Fibroblast of mammary gland (primary cell): ENCODE results near the gene ACYP2.

Experiments
- DNase-seq: peaks from one replicate; pipeline ENCODE4 v3.0.0-alpha.2; 2010; ENCODE audit warnings: low read depth
- H3K4me3 ChIP-seq: 2 replicates; pipeline ENCODE4 v1.5.1; 2011; ENCODE audit warnings: low read depth, mild to moderate bottlenecking, low read length, moderate library complexity; ENCODE audit not compliant: control insufficient read depth
- TF ChIP-seq, protein P1 (sequence below): conservative IDR thresholded peaks from 2 replicates; pipeline ENCODE4 v1.5.1; 2011; ENCODE audit warnings: low read depth, low read length, inconsistent platforms; ENCODE audit not compliant: control insufficient read depth, insufficient read depth

ACYP2 gene

GRCh38 chr2:54341656-54342055 lies 226.2 kb downstream of the ACYP2 start:
- no peak overlapping the region for H3K4me3 ChIP-seq
- peak; percentile 19 for DNase-seq
- TF ChIP-seq, protein P1, sequence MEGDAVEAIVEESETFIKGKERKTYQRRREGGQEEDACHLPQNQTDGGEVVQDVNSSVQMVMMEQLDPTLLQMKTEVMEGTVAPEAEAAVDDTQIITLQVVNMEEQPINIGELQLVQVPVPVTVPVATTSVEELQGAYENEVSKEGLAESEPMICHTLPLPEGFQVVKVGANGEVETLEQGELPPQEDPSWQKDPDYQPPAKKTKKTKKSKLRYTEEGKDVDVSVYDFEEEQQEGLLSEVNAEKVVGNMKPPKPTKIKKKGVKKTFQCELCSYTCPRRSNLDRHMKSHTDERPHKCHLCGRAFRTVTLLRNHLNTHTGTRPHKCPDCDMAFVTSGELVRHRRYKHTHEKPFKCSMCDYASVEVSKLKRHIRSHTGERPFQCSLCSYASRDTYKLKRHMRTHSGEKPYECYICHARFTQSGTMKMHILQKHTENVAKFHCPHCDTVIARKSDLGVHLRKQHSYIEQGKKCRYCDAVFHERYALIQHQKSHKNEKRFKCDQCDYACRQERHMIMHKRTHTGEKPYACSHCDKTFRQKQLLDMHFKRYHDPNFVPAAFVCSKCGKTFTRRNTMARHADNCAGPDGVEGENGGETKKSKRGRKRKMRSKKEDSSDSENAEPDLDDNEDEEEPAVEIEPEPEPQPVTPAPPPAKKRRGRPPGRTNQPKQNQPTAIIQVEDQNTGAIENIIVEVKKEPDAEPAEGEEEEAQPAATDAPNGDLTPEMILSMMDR = peak; percentile 25

- H3K4me3 ChIP-seq = no peak overlapping the region
- TF ChIP-seq, protein P1 = no peak
- DNase-seq = no peak
These were observed 227.2 kb downstream of the ACYP2 start for GRCh38 chr2:54342603-54343002.

DNA sequence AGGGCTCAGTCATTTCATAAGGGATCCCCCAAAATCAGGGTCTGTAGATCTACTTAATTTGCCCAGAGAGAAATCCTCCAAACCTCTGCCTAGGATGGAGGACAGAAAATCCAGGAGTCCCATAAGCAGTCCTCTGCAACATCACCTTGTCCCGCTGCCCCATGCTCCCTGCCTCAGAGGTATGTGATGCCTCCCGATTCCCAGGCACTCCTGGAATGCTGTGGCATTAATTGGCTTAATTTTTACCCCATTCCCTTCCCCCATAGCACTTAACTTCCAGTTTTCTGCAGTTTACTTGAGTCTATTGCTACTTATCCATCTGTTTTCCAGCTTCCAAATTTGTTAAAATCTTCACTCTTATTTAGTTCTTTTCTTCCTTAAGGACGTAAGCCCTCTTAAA lies 232.2 kb downstream of the ACYP2 start:
- TF ChIP-seq, protein P1 = no peak
- no peak overlapping the region for H3K4me3 ChIP-seq
- no peak for DNase-seq

DNA sequence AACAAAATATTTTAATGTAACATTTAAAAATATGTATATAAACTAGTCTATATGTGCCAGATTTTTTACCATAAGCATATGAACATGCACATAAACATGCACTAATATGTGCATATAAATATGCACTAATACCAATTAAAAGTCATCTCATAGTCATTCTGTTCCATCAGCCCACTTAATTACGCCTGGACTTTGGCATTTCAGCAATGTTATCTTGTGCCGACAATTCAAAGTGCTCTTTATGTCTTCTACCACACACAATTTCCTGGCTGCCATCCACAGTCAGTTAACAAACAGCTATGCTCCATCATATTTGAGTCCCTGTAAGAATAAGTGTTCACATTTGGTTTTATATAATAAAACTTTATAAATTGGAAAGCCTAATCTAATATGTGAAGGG lies 233.2 kb downstream of the ACYP2 start:
- no peak for DNase-seq
- TF ChIP-seq, protein P1 = no peak
- no peak overlapping the region for H3K4me3 ChIP-seq

- DNase-seq = no peak
- no peak overlapping the region for H3K4me3 ChIP-seq
- TF ChIP-seq, protein P1 = no peak
These were observed 235.0 kb downstream of the ACYP2 start for GRCh38 chr2:54350426-54350825.

GRCh38 chr2:54353216-54353615 lies 237.8 kb downstream of the ACYP2 start:
- H3K4me3 ChIP-seq = no peak overlapping the region
- TF ChIP-seq, protein P1 = no peak
- no peak for DNase-seq
